GM23248 (cell line): ENCODE measurements around the gene CTSF. TPM values are rescaled to one million over a fixed set of nuclear protein-coding genes. Genes with fewer than 3 reads are reported as not detected.
A peak's percentile ranks its signal among the peaks of the same experiment; 100 is the strongest.

Experiments
- DNase-seq: peaks from one replicate; pipeline ENCODE4 v3.0.0-alpha.2; 2015
- H2AFZ ChIP-seq: fragments of 200-600 bp; sonication (generic); 2 replicates; pipeline ENCODE4 v1.6.1; 2016; ENCODE audit warnings: antibody characterized with exemption
- H3F3A ChIP-seq: fragments of 200-600 bp; sonication (generic); 2 replicates; pipeline ENCODE4 v1.6.1; 2016; ENCODE audit warnings: mild to moderate bottlenecking, antibody characterized with exemption, mixed run types; ENCODE audit not compliant: insufficient read depth
- H3K27ac ChIP-seq: fragments of 200-600 bp; sonication (generic); 2 replicates; pipeline ENCODE4 v1.5.1; 2016; ENCODE audit warnings: mild to moderate bottlenecking
- H3K27me3 ChIP-seq: fragments of 200-600 bp; sonication (generic); replicated peaks from 2 replicates; pipeline ENCODE4 v1.6.1; 2016; ENCODE audit warnings: mild to moderate bottlenecking; ENCODE audit not compliant: insufficient read depth
- H3K36me3 ChIP-seq: fragments of 200-600 bp; sonication (generic); 2 replicates; pipeline ENCODE4 v1.6.1; 2016; ENCODE audit warnings: low read depth, mild to moderate bottlenecking
- H3K4me1 ChIP-seq: fragments of 200-600 bp; sonication (generic); 2 replicates; pipeline ENCODE4 v1.6.1; 2016; ENCODE audit warnings: mild to moderate bottlenecking; ENCODE audit not compliant: insufficient read depth
- H3K4me2 ChIP-seq: fragments of 200-600 bp; sonication (generic); one replicate; pipeline ENCODE4 v1.6.1; 2016; ENCODE audit warnings: mild to moderate bottlenecking; ENCODE audit not compliant: unreplicated experiment
- H3K4me3 ChIP-seq: fragments of 200-600 bp; sonication (generic); 2 replicates; pipeline ENCODE4 v1.5.1; 2016; ENCODE audit warnings: mild to moderate bottlenecking
- H3K79me2 ChIP-seq: fragments of 200-600 bp; sonication (generic); 2 replicates; pipeline ENCODE4 v1.6.1; 2016; ENCODE audit warnings: mild to moderate bottlenecking; ENCODE audit not compliant: insufficient read depth
- H3K9ac ChIP-seq: fragments of 200-600 bp; sonication (generic); 2 replicates; pipeline ENCODE4 v1.6.1; 2016; ENCODE audit warnings: mild to moderate bottlenecking
- H3K9me2 ChIP-seq: fragments of 200-600 bp; sonication (generic); 2 replicates; pipeline ENCODE4 v1.6.1; 2016; ENCODE audit warnings: mixed run types, mild to moderate bottlenecking, moderate library complexity; ENCODE audit not compliant: insufficient read depth
- H3K9me3 ChIP-seq: fragments of 200-600 bp; sonication (generic); one replicate; pipeline ENCODE4 v1.6.1; 2017; ENCODE audit warnings: low read depth
- H4K20me1 ChIP-seq: fragments of 200-600 bp; sonication (generic); 2 replicates; pipeline ENCODE4 v1.6.0; 2016; ENCODE audit not compliant: insufficient read depth
- EZH2 ChIP-seq: fragments of 200-600 bp; sonication (generic); IDR thresholded peaks from 2 replicates; pipeline ENCODE4 v1.6.1; 2018; ENCODE audit warnings: antibody characterized with exemption, mild to moderate bottlenecking; ENCODE audit not compliant: insufficient read depth, poor library complexity, severe bottlenecking
- EZH2phosphoT487 ChIP-seq: fragments of 200-600 bp; sonication (generic); IDR thresholded peaks from 2 replicates; pipeline ENCODE4 v1.6.1; 2018; ENCODE audit warnings: antibody characterized with exemption, moderate library complexity, mild to moderate bottlenecking, low read depth; ENCODE audit not compliant: insufficient read depth
- WGBS, 2 experiments: methylation state at CpG; one replicate each; pipeline ENCODE4 v1.1.6; 2015 to 2017; ENCODE audit warnings: low lambda C conversion rate in 2 of 2, low coverage in 1 of 2; ENCODE audit errors: missing lambda C conversion rate in 2 of 2; 5-methylcytosine and 5-hydroxymethylcytosine counted together
- in situ Hi-C: fragments of 300-500 bp; cut with MboI; formaldehyde crosslinking; loops from 2 replicates; pipeline ENCODE4 v1.15.0; 2020
- polyA plus RNA-seq: library from polyadenylated mRNA; unstranded; fragments of >200 nt; fragmentation: Nextera tagmentation; extraction: Ambion mirVana; gene quantifications from 2 replicates; pipeline ENCODE4 v1.2.1, GENCODE V29; 2016
- total RNA-seq: library from RNA; depleted of rRNA; stranded (reverse); fragments of >200 nt; shearing (Covaris generic); gene quantifications from 2 replicates; pipeline ENCODE4 v1.2.3, GENCODE V29; 2014; rRNA removed

The CTSF gene
- 67.7 and 72.6 TPM in 2 replicates for total RNA-seq
- 53.6 and 59.2 TPM in 2 replicates for polyA plus RNA-seq

- Histone ChIP-seq H3K4me3 (peak within 1 kb of the TSS; percentile 63), H3K27me3 (no peaks in the 10 kb centered on the region), H3K27ac (no peak within 1 kb of the TSS), H3K4me1 (no peaks in the 10 kb centered on the region), H2AFZ (peak within 1 kb of the TSS; percentile 79), H4K20me1 (no peaks in the 10 kb centered on the region), H3K9ac (peak within 1 kb of the TSS; percentile 68), H3F3A (no peaks in the 10 kb centered on the region), H3K9me2 (no peaks in the 10 kb centered on the region), H3K36me3 (no peaks in the 10 kb centered on the region), H3K9me3 (no peaks in the 10 kb centered on the region), H3K4me2 (peak within 1 kb of the TSS; percentile 78), H3K79me2 (no peaks in the 10 kb centered on the region)
- WGBS, 2 experiments: 4 to 5% methylated on average over 44 to 53 of the region's 77 CpGs
- peak; percentile 89 for DNase-seq
- TF ChIP-seq EZH2phosphoT487 (no peak), EZH2 (no peak)
- in situ Hi-C loops: no loop called here
Observed at GRCh38 chr11:66568124-66568916, at the start of gene CTSF. CTSF (minus strand) TSS chr11:66568606; CDS start chr11:66568486, 120 bp downstream.

DNA sequence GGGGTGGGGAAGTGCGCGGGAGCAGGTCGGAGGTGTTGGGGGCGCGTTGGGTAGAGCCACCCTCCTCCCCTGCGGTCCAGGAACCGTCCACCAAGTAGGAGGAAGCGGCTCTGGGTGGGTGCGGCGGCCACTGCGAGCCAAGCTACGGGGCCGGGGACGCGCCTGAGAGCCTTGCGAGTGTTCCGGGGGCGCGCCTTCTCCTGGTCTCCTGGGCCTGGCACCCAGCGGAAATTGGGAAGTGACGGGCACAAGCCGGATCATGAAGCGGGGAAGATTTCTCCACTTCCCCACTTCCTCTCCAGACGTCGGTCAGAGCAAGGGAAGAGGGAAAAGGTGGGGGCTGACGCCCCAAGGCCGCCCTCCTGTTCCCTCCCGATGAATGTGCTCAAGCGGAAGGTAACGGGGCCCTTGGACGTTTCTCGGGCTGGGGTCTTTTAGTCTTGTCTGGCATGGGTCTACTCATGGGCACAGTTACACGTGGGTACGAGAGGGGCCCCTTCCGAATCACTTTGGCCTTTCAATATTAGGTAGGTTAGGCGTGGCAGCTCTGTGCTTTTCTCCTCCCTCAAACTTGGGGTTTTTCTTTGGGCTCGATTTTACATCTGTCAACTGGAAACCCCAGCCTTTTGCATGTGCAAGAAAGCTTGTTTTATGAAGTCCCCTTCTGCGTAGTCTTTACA, 48.9 kb upstream of the CTSF start:
- TF ChIP-seq EZH2phosphoT487: no peak
- TF ChIP-seq EZH2: no peak
- H3K27ac ChIP-seq: peak overlapping the region; percentile 97
- peak overlapping the region; percentile 99 for H3K4me2 ChIP-seq
- peaks cover 68% of the 10 kb centered on the region for H3K79me2 ChIP-seq
- H3K4me3 ChIP-seq: peak overlapping the region; percentile 89
- H4K20me1 ChIP-seq: peaks cover 22% of the 10 kb centered on the region
- H2AFZ ChIP-seq: no peak overlapping the region
- 1% methylated on average over 30 to 34 of the region's 38 CpGs for WGBS, 2 experiments
- no peaks in the 10 kb centered on the region for H3K9me2 ChIP-seq
- H3K4me1 ChIP-seq: peaks cover 30% of the 10 kb centered on the region
- no peaks in the 10 kb centered on the region for H3K27me3 ChIP-seq
- H3F3A ChIP-seq: peaks cover 29% of the 10 kb centered on the region
- DNase-seq: peak; percentile 91
- H3K9me3 ChIP-seq: no peaks in the 10 kb centered on the region
- H3K36me3 ChIP-seq: peaks cover 6% of the 10 kb centered on the region; the same call in 1 of the 2 replicates
- H3K9ac ChIP-seq: peak overlapping the region; percentile 96
- in situ Hi-C loops: no loop called here

DNA sequence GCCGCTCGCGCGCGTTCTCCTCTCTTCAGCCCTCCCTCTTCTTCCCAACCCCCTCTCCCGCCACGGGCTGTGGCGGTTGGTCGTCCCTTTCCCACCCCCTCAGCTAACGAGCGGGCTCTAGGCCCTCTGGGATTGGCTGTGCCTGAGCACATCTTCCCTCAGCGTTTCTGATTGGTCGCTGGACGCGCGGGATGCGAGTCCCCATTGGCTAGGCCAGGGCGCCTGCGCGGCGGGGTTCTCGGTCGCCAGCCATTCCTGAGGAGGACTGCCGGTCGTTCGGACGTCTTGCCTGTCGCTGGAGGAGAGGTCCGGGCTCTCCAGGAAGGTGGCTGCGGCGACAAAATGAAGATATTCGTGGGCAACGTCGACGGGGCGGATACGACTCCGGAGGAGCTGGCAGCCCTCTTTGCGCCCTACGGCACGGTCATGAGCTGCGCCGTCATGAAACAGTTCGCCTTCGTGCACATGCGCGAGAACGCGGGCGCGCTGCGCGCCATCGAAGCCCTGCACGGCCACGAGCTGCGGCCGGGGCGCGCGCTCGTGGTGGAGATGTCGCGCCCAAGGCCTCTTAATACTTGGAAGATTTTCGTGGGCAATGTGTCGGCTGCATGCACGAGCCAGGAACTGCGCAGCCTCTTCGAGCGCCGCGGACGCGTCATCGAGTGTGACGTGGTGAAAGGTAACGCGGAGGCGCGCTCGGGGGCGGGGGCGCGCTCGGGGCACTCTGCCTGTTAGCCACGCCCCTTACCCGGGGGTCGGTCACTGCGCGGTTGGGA, 48.2 kb upstream of the CTSF start, which contains the start of gene RBM14:
TSS of gene RBM14 (plus strand) at position 252 of the 776 bp plus-strand sequence. CDS start at position 343, 91 bp downstream.
- H3K9me2 ChIP-seq: no peaks in the 10 kb centered on the region
- H3K9me3 ChIP-seq: no peaks in the 10 kb centered on the region
- WGBS, 2 experiments: 0 to 2% methylated on average over 72 to 90 of the region's 90 CpGs
- H3K27ac ChIP-seq: peak within 1 kb of the TSS; percentile 97
- in situ Hi-C loops: no loop called here
- peaks cover 60% of the 10 kb centered on the region for H3K79me2 ChIP-seq
- no peaks in the 10 kb centered on the region for H3K36me3 ChIP-seq
- peaks cover 15% of the 10 kb centered on the region for H4K20me1 ChIP-seq
- peaks cover 29% of the 10 kb centered on the region for H3F3A ChIP-seq
- H3K27me3 ChIP-seq: no peaks in the 10 kb centered on the region
- peak within 1 kb of the TSS; percentile 86 for H2AFZ ChIP-seq
- H3K4me1 ChIP-seq: peaks cover 30% of the 10 kb centered on the region
- peak within 1 kb of the TSS; percentile 89 for H3K4me3 ChIP-seq
- no peak for TF ChIP-seq EZH2phosphoT487
- no peak for TF ChIP-seq EZH2
- peak within 1 kb of the TSS; percentile 96 for H3K9ac ChIP-seq
- H3K4me2 ChIP-seq: peak within 1 kb of the TSS; percentile 99
- DNase-seq: peak; percentile 100

GRCh38 chr11:66614073-66614472, 45.7 kb upstream of the CTSF start:
- no peak overlapping the region for H3K4me3 ChIP-seq
- no peak for DNase-seq
- peaks cover 15% of the 10 kb centered on the region for H3K4me1 ChIP-seq
- H3F3A ChIP-seq: peaks cover 23% of the 10 kb centered on the region
- no peak overlapping the region for H3K4me2 ChIP-seq
- no peaks in the 10 kb centered on the region for H3K9me3 ChIP-seq
- WGBS, 2 experiments: 95 to 97% methylated on average over 13 of the region's 13 CpGs
- peaks cover 11% of the 10 kb centered on the region for H4K20me1 ChIP-seq
- H2AFZ ChIP-seq: no peak overlapping the region
- no peak for TF ChIP-seq EZH2phosphoT487
- TF ChIP-seq EZH2: no peak
- H3K27ac ChIP-seq: no peak overlapping the region
- H3K27me3 ChIP-seq: no peaks in the 10 kb centered on the region
- no peaks in the 10 kb centered on the region for H3K9me2 ChIP-seq
- in situ Hi-C loops: no loop called here
- peaks cover 35% of the 10 kb centered on the region for H3K79me2 ChIP-seq
- no peak overlapping the region for H3K9ac ChIP-seq
- no peaks in the 10 kb centered on the region for H3K36me3 ChIP-seq
